Caco-2 (cell line): ENCODE data around the gene MICALL2. TPM values are rescaled to one million over a fixed set of nuclear protein-coding genes. Genes with fewer than 3 reads are reported as not detected.

Experiments used
- BruUV-seq: library from RNA; stranded (reverse); fragments of 400-500 nt; replicated peaks from 2 replicates; lab custom pipeline; 2021; lab: Mats Ljungman, UMichigan
- CTCF ChIA-PET: fragments of 300-600 bp; sonication (Branson Sonifier 250); formaldehyde crosslinking; loops from one replicate; lab custom pipeline; 2022; ENCODE audit warnings: antibody characterized with exemption; lab: Charles Lee
- POLR2A ChIA-PET: fragments of 300-600 bp; sonication (Branson Sonifier 250); formaldehyde crosslinking; loops from one replicate; lab custom pipeline; 2022; ENCODE audit warnings: antibody characterized with exemption; lab: Charles Lee
- DNase-seq, 2 experiments: peaks; one replicate each; pipeline versions ENCODE4 v3.0.0 to v3.0.0-alpha.2; 2020 to 2022
- H3K27me3 ChIP-seq: replicated peaks from 2 replicates; pipeline ENCODE4 v1.6.0; 2011; ENCODE audit warnings: low read length; ENCODE audit not compliant: control insufficient read depth, insufficient read depth
- H3K36me3 ChIP-seq: 2 replicates; pipeline ENCODE4 v1.5.1; 2011; ENCODE audit warnings: low read length; ENCODE audit not compliant: control insufficient read depth, insufficient read depth
- H3K4me1 ChIP-seq: fragments of 250-450 bp; sonication (Bioruptor Pico); 2 replicates; pipeline ENCODE4 v1.5.1; 2020; ENCODE audit warnings: mild to moderate bottlenecking
- H3K4me3 ChIP-seq: 2 replicates; pipeline ENCODE4 v1.5.1; 2011; ENCODE audit warnings: low read depth, mild to moderate bottlenecking, control low read depth, low read length
- H3K9me3 ChIP-seq: fragments of 250-450 bp; sonication (Bioruptor Pico); 2 replicates; pipeline ENCODE4 v1.5.1; 2020; ENCODE audit warnings: mild to moderate bottlenecking, moderate library complexity
- H3K27ac Mint-ChIP-seq: one replicate; pipeline ENCODE4 v1.8.0; 2022; ENCODE audit warnings: mixed read lengths; ENCODE audit not compliant: unreplicated experiment
- H3K27me3 Mint-ChIP-seq: one replicate; pipeline ENCODE4 v1.8.0; 2022; ENCODE audit warnings: mixed read lengths; ENCODE audit not compliant: insufficient read depth, unreplicated experiment
- H3K36me3 Mint-ChIP-seq: one replicate; pipeline ENCODE4 v1.8.0; 2022; ENCODE audit warnings: mild to moderate bottlenecking, mixed read lengths; ENCODE audit not compliant: insufficient read depth, unreplicated experiment
- H3K4me1 Mint-ChIP-seq: one replicate; pipeline ENCODE4 v1.8.0; 2022; ENCODE audit warnings: low read depth, mixed read lengths; ENCODE audit not compliant: unreplicated experiment
- H3K4me3 Mint-ChIP-seq: one replicate; pipeline ENCODE4 v1.8.0; 2022; ENCODE audit warnings: mild to moderate bottlenecking, moderate library complexity, mixed read lengths; ENCODE audit not compliant: unreplicated experiment
- H3K9me3 Mint-ChIP-seq: one replicate; pipeline ENCODE4 v1.8.0; 2022; ENCODE audit warnings: mixed read lengths; ENCODE audit not compliant: unreplicated experiment
- CTCF ChIP-seq, 2 experiments: fragments of 200-600 bp in 1 of 2; IDR thresholded peaks; 1 replicate in 1 of 2; 2 replicates in 1 of 2; pipeline versions ENCODE4 v1.5.1 to v1.8.0; 2011 to 2022; ENCODE audit warnings: antibody characterized with exemption in 1 of 2, control low read depth in 1 of 2, inconsistent platforms in 1 of 2, low read depth in 1 of 2, low read length in 1 of 2, mild to moderate bottlenecking in 1 of 2, moderate library complexity in 1 of 2; ENCODE audit not compliant: insufficient read depth in 1 of 2, severe bottlenecking in 1 of 2, unreplicated experiment in 1 of 2
- intact Hi-C: fragments of 100-400 bp; cut with micrococcal nuclease; formaldehyde crosslinking; loops from one replicate; pipeline ENCODE4 v1.10.0; 2022; ENCODE audit not compliant: unreplicated experiment
- total RNA-seq: library from RNA; stranded (reverse); gene quantifications from 2 replicates; pipeline ENCODE4 v1.2.3, GENCODE V29; 2022

MICALL2 gene
- total RNA-seq, 1 experiment from 2014 or later: 14.7 TPM

GRCh38 chr7:1425292-1426136 is 33.8 kb downstream of the MICALL2 start:
- no peak for TF ChIP-seq CTCF (IDR thresholded peaks at IDR 0.05; ENCODE audit: insufficient read depth in 1 of 2, low read depth in 1 of 2, low read length in 1 of 2, severe bottlenecking in 1 of 2, unreplicated experiment in 1 of 2)
- intact Hi-C loops: no loop called here
- Histone ChIP-seq H3K9me3 (no peaks in the 10 kb centered on the region), H3K4me1 (no peaks in the 10 kb centered on the region), H3K4me3 (no peak overlapping the region), H3K27me3 (no peaks in the 10 kb centered on the region), H3K36me3 (no peaks in the 10 kb centered on the region)
- H3K4me1 Mint-ChIP-seq: no peaks in the 10 kb centered on the region
- BruUV-seq: no TSS peak
- H3K36me3 Mint-ChIP-seq: peaks cover 7% of the 10 kb centered on the region
- ChIA-PET POLR2A (no interaction called here), CTCF (interaction anchor here (0.6 kb wide), 1 partner anchor 238 kb away, joined by 6 read pairs; no protein-coding TSS in a partner anchor)
- no peak overlapping the region for H3K4me3 Mint-ChIP-seq
- H3K27me3 Mint-ChIP-seq: peaks cover 6% of the 10 kb centered on the region
- no peaks in the 10 kb centered on the region for H3K9me3 Mint-ChIP-seq
- DNase-seq: no peak
- H3K27ac Mint-ChIP-seq: no peak overlapping the region

- H3K36me3 ChIP-seq: no peaks in the 10 kb centered on the region
- BruUV-seq: no TSS peak
- Mint-ChIP-seq H3K27me3 (peaks cover 9% of the 10 kb centered on the region), H3K9me3 (no peaks in the 10 kb centered on the region), H3K27ac (no peak overlapping the region), H3K4me3 (no peak overlapping the region), H3K4me1 (no peaks in the 10 kb centered on the region), H3K36me3 (peaks cover 7% of the 10 kb centered on the region)
- POLR2A ChIA-PET: no interaction called here
- intact Hi-C loops: no loop called here
- no peak for DNase-seq
- no peaks in the 10 kb centered on the region for H3K9me3 ChIP-seq
- CTCF ChIA-PET: no interaction called here
- H3K4me3 ChIP-seq: no peak overlapping the region
- no peaks in the 10 kb centered on the region for H3K27me3 ChIP-seq
- H3K4me1 ChIP-seq: no peaks in the 10 kb centered on the region
- TF ChIP-seq CTCF (IDR thresholded peaks at IDR 0.05; ENCODE audit: insufficient read depth in 1 of 2, low read depth in 1 of 2, low read length in 1 of 2, severe bottlenecking in 1 of 2, unreplicated experiment in 1 of 2): no peak
Measured at GRCh38 chr7:1424041-1424440, 35.2 kb downstream of the MICALL2 start.

- Mint-ChIP-seq H3K27ac (no peak overlapping the region), H3K27me3 (peaks cover 9% of the 10 kb centered on the region)
- POLR2A ChIA-PET: no interaction called here
Measured at GRCh38 chr7:1423264-1423811, 35.9 kb downstream of the MICALL2 start.

More at GRCh38 chr7:1423264-1423811, 35.9 kb downstream of the MICALL2 start:
- H3K4me1 Mint-ChIP-seq: no peaks in the 10 kb centered on the region
- TF ChIP-seq CTCF (IDR thresholded peaks at IDR 0.05; ENCODE audit: insufficient read depth in 1 of 2, low read depth in 1 of 2, low read length in 1 of 2, severe bottlenecking in 1 of 2, unreplicated experiment in 1 of 2): no peak
- Histone ChIP-seq H3K4me3 (no peak overlapping the region), H3K4me1 (no peaks in the 10 kb centered on the region), H3K27me3 (no peaks in the 10 kb centered on the region), H3K36me3 (no peaks in the 10 kb centered on the region), H3K9me3 (no peaks in the 10 kb centered on the region)
- H3K4me3 Mint-ChIP-seq: no peak overlapping the region
- no peaks in the 10 kb centered on the region for H3K9me3 Mint-ChIP-seq
- no peak for DNase-seq
- CTCF ChIA-PET: interaction anchor here (1.8 kb wide), 1 partner anchor 9 kb away, joined by 13 read pairs; no protein-coding TSS in a partner anchor
- BruUV-seq: no TSS peak
- peaks cover 7% of the 10 kb centered on the region for H3K36me3 Mint-ChIP-seq
- intact Hi-C loops: no loop called here
